MCF 10A (cell line): ENCODE data around the gene FTSJ1. TPM values are rescaled to one million over a fixed set of nuclear protein-coding genes. Genes with fewer than 3 reads are reported as not detected.
A peak's percentile ranks its signal among the peaks of the same experiment; 100 is the strongest.

Experiments
- BruUV-seq: library from RNA; stranded (reverse); fragments of 400-500 nt; replicated peaks from 2 replicates; lab custom pipeline; 2021; lab: Mats Ljungman, UMichigan
- CTCF ChIA-PET: fragments of 300-600 bp; sonication (Branson Sonifier 250); formaldehyde crosslinking; extraction: SDS; loops from one replicate; lab custom pipeline; 2021; ENCODE audit warnings: antibody characterized with exemption, inconsistent platforms; lab: Yijun Ruan, JAX
- POLR2A ChIA-PET: fragments of 300-600, 350-650 bp; sonication (Branson Sonifier 250); formaldehyde crosslinking; extraction: SDS; loops from one replicate; lab custom pipeline; 2020; ENCODE audit warnings: antibody characterized with exemption, inconsistent platforms; lab: Yijun Ruan, JAX
- DNase-seq: peaks from one replicate; pipeline ENCODE4 v3.0.0-alpha.2; 2018; ENCODE audit not compliant: unreplicated experiment
- H3K27ac Mint-ChIP-seq: one replicate; pipeline ENCODE4 v1.8.0; 2022; ENCODE audit warnings: mild to moderate bottlenecking, low read depth, mixed read lengths; ENCODE audit not compliant: unreplicated experiment
- H3K27me3 Mint-ChIP-seq: one replicate; pipeline ENCODE4 v1.8.0; 2022; ENCODE audit warnings: mixed read lengths; ENCODE audit not compliant: insufficient read depth, unreplicated experiment
- H3K36me3 Mint-ChIP-seq: one replicate; pipeline ENCODE4 v1.8.0; 2022; ENCODE audit warnings: mild to moderate bottlenecking, moderate library complexity, mixed read lengths; ENCODE audit not compliant: insufficient read depth, unreplicated experiment
- H3K4me1 Mint-ChIP-seq: one replicate; pipeline ENCODE4 v1.8.0; 2022; ENCODE audit warnings: mixed read lengths; ENCODE audit not compliant: insufficient read depth, unreplicated experiment
- H3K4me3 Mint-ChIP-seq: one replicate; pipeline ENCODE4 v1.8.0; 2022; ENCODE audit warnings: mild to moderate bottlenecking, moderate library complexity, mixed read lengths; ENCODE audit not compliant: unreplicated experiment
- H3K9me3 Mint-ChIP-seq: one replicate; pipeline ENCODE4 v1.8.0; 2022; ENCODE audit warnings: mixed read lengths; ENCODE audit not compliant: unreplicated experiment
- intact Hi-C: fragments of 100-400 bp; cut with micrococcal nuclease; formaldehyde crosslinking; loops from 2 replicates; pipeline ENCODE4 v1.14.1; 2022
- total RNA-seq: library from RNA; stranded (reverse); gene quantifications from 2 replicates; pipeline ENCODE4 v1.2.3, GENCODE V29; 2022
- TF ChIP-seq, protein P1 (sequence below): fragments of 200-600 bp; IDR thresholded peaks from one replicate; pipeline ENCODE4 v1.8.0; 2022; ENCODE audit warnings: antibody characterized with exemption, mild to moderate bottlenecking; ENCODE audit not compliant: unreplicated experiment

FTSJ1 gene
- total RNA-seq, 1 experiment from 2014 or later: 107 TPM

DNA sequence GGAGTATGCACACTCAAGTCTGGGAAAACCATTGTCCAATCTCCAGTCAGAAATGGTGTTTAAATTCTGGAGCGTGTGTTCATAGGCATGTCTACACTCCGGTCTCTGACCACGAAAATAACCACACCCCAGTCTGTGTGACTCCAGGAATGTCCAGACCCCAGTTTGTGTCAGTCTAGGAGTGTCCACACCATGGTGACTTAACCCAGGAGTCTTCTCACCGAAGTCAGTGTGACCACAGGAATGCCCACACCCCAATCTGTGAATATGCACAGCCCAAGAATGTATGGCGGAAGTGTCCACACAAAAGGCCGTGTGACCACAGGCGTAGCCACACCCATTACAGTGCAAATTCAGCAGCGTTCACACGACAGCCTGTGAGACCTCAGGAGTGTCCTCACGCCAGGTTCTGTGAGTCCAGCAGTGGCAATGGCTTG lies 11.4 kb downstream of the FTSJ1 start:
- Mint-ChIP-seq H3K4me3 (peak overlapping the region; percentile 22), H3K36me3 (peaks cover 36% of the 10 kb centered on the region), H3K4me1 (peaks cover 23% of the 10 kb centered on the region), H3K27ac (peak overlapping the region; percentile 97), H3K9me3 (no peaks in the 10 kb centered on the region), H3K27me3 (no peaks in the 10 kb centered on the region)
- no TSS peak for BruUV-seq
- CTCF ChIA-PET: no interaction called here
- DNase-seq: peak; percentile 93
- TF ChIP-seq, protein P1, sequence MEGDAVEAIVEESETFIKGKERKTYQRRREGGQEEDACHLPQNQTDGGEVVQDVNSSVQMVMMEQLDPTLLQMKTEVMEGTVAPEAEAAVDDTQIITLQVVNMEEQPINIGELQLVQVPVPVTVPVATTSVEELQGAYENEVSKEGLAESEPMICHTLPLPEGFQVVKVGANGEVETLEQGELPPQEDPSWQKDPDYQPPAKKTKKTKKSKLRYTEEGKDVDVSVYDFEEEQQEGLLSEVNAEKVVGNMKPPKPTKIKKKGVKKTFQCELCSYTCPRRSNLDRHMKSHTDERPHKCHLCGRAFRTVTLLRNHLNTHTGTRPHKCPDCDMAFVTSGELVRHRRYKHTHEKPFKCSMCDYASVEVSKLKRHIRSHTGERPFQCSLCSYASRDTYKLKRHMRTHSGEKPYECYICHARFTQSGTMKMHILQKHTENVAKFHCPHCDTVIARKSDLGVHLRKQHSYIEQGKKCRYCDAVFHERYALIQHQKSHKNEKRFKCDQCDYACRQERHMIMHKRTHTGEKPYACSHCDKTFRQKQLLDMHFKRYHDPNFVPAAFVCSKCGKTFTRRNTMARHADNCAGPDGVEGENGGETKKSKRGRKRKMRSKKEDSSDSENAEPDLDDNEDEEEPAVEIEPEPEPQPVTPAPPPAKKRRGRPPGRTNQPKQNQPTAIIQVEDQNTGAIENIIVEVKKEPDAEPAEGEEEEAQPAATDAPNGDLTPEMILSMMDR: no peak
- intact Hi-C loops: loop anchor here (2.0 kb wide), 1 partner anchor 405 kb away; no protein-coding TSS in a partner anchor
- POLR2A ChIA-PET: interaction anchor here (0.7 to 1.8 kb wide), 3 partner anchors 10 to 18 kb away, joined by 4 to 5 read pairs (median 4); partner anchors contain the start of gene FTSJ1

DNA sequence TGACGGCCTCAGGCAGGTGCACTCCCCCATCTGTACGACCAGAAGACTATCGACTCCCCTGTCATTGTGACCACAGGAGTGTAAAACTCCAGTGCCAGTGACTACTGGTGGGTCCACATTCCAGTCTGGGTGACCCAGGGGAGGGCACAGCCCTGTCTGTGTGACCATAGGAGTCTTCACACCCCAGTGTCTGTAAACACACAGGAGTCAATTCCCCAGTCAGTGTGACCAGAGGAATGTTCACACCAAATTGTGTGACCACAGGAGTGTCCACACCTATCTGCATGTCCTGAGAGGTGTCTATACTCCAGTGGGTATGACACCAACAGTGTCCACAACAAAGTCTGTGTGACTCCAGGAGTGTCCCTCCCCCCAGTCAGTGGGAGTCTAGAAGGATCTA lies 12.0 kb downstream of the FTSJ1 start:
- no TSS peak for BruUV-seq
- peak overlapping the region; percentile 97 for H3K27ac Mint-ChIP-seq

DNA sequence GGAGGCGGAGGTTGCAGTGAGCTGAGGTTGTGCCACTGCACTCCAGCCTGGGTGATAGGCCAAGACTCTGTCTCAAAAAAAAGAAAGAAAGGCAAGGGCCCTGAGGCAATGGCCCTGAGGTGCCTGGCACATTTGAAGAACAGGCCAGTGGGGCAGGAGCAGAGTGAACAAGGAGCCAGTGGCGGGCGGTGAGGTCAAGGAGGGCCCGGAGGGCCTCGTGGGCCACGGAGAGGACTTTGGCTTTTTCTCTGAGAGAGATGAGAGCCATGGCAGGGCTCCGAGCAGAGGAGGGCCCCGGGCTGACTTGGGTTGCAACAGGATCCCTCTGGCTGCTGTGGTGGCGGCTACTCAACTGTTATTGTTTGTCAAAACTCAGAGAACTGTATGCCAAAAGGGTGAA lies 13.3 kb downstream of the FTSJ1 start:
- ChIA-PET POLR2A (interaction anchor here (1.6 to 2.0 kb wide), 3 partner anchors 13 to 92 kb away, joined by 4 to 22 read pairs (median 7); partner anchors contain the start of genes FTSJ1 and RBM3), CTCF (interaction anchor here (1.8 kb wide), 1 partner anchor 406 kb away, joined by 7 read pairs; no protein-coding TSS in a partner anchor)
- Mint-ChIP-seq H3K4me1 (peaks cover 25% of the 10 kb centered on the region), H3K27me3 (no peaks in the 10 kb centered on the region), H3K9me3 (no peaks in the 10 kb centered on the region), H3K4me3 (no peak overlapping the region), H3K27ac (no peak overlapping the region), H3K36me3 (peaks cover 18% of the 10 kb centered on the region)
- intact Hi-C loops: no loop called here
- no TSS peak for BruUV-seq
- DNase-seq: no peak
- TF ChIP-seq, protein P1: no peak

More for the DNA sequence above, 12.0 kb downstream of the FTSJ1 start:
- Mint-ChIP-seq H3K4me3 (no peak overlapping the region), H3K4me1 (peaks cover 25% of the 10 kb centered on the region), H3K36me3 (peaks cover 30% of the 10 kb centered on the region), H3K27me3 (no peaks in the 10 kb centered on the region), H3K9me3 (no peaks in the 10 kb centered on the region)
- ChIA-PET CTCF (no interaction called here), POLR2A (interaction anchor here (1.8 kb wide), 1 partner anchor 13 kb away, joined by 5 read pairs; the partner anchor contains the start of gene FTSJ1)
- intact Hi-C loops: no loop called here
- TF ChIP-seq, protein P1: no peak
- no peak for DNase-seq

DNA sequence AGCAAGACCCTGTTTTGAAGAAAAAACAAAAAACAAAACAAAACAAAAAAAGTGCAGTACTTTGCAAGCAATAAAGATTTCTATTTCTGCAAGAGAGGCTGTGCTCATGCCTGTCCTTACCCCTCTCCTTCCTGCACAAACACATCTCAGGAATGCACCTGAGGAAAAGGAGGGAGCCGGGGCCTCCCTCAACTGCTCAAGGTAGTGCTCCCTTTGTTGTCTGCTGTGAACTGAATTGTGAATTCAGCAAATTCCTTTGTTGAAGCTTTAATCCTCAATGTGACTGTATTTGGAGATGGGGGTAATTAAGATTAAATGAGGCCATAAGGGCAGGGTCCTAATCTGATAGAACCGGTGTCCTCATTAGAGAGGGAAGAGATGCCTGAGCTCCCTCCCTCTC lies 13.9 kb downstream of the FTSJ1 start:
- intact Hi-C loops: loop anchor here (5.0 kb wide), 1 partner anchor 463 kb away; no protein-coding TSS in a partner anchor
- Mint-ChIP-seq H3K4me3 (no peak overlapping the region), H3K36me3 (peaks cover 16% of the 10 kb centered on the region), H3K27me3 (no peaks in the 10 kb centered on the region), H3K4me1 (peaks cover 25% of the 10 kb centered on the region), H3K27ac (no peak overlapping the region), H3K9me3 (no peaks in the 10 kb centered on the region)
- no peak for DNase-seq
- BruUV-seq: no TSS peak
- TF ChIP-seq, protein P1: no peak
- POLR2A ChIA-PET: interaction anchor here (0.6 to 2.0 kb wide), 10 partner anchors 14 to 1586 kb away, joined by 3 to 22 read pairs (median 6); partner anchors contain the start of genes EBP, FTSJ1, RBM3 and TBC1D25
- CTCF ChIA-PET: interaction anchor here (0.6 to 1.8 kb wide), 3 partner anchors 51 to 407 kb away, joined by 3 to 7 read pairs (median 4); no protein-coding TSS in a partner anchor
